HG03432 (cell line): Measurements from ENCODE around the gene ALPL.
"Not testable (repeated sequence)": the region's sequence is repeated elsewhere in the genome, so short reads cannot be mapped to it uniquely, and the experiment has no call there.

Experiments used
- ATAC-seq: cut with Tn5 transposase; IDR thresholded peaks from one replicate; pipeline ENCODE4 v1.9.1; 2021; ENCODE audit warnings: mild to moderate bottlenecking, moderate library complexity; ENCODE audit not compliant: unreplicated experiment

ALPL gene

DNA sequence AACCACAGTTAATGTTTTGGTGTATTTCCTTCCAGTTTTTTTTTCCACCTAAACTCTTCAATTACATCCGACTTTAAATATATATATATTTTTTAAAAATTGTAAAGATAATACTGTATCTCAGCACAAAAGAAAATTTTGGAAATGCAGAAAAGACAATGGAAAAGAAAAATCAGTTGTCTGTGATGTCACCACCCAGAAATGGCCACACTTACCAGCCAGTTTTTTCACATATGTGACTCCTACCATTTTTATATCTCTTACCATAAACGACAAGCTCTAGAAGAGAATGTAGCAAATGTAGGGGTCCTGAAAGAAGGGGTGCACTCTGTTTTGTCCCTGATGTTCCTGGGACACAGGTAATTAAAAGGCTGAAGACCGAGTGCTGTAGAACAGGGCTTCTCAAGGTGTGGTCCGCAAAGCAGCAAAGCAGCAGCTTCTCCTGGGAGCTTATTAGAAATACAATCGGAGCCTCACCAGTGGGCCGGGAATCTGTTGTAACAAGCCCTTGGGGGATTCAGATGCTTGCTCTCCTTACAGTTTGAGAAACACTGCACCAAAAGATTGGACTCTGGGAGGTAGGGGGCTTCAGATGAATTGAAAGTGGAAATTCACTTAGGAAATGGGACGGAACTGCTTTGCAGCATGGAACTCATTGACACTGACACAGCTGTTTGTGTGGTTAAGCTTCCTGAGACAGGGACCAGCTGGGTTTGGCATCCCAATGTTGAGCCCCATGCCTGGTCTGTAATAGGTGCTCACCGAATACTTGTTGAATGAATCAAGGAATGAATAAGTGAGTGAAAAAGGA lies 44.1 kb downstream of the ALPL start:
- no peak for ATAC-seq

GRCh38 chr1:21559788-21560567 lies 50.8 kb downstream of the ALPL start:
- ATAC-seq = no peak

- ATAC-seq = no peak
These were observed 51.9 kb downstream of the ALPL start for GRCh38 chr1:21560916-21561638.

- no peak for ATAC-seq
These were observed 53.7 kb downstream of the ALPL start for GRCh38 chr1:21562896-21563295.

- ATAC-seq = no peak
These were observed 54.7 kb downstream of the ALPL start for GRCh38 chr1:21563971-21564370.

GRCh38 chr1:21564521-21565095 lies 55.4 kb downstream of the ALPL start:
- ATAC-seq = no peak

GRCh38 chr1:21565285-21565684 lies 56.1 kb downstream of the ALPL start:
- no peak for ATAC-seq

DNA sequence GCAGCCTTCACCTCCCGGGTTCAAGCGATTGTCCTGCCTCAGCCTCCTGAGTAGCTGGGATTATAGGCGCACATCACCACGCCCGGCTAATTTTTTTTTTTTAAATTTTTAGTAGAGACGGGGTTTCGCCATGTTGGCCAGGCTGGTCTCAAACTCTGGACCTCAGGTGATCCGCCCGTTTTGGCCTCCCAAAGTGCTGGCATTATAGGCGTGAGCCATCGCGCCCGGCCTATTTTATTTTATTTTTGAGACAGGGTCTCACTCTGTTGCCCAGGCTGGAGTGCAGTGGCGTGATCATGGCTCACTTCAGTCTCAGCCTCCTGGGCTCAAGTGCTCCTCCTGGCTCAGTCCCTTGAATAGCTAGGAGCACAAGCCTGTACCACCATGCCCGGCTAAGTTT lies 57.1 kb downstream of the ALPL start:
- ATAC-seq = not testable (repeated sequence)

- ATAC-seq = no peak
These were observed 58.2 kb downstream of the ALPL start for GRCh38 chr1:21567241-21568005.

DNA sequence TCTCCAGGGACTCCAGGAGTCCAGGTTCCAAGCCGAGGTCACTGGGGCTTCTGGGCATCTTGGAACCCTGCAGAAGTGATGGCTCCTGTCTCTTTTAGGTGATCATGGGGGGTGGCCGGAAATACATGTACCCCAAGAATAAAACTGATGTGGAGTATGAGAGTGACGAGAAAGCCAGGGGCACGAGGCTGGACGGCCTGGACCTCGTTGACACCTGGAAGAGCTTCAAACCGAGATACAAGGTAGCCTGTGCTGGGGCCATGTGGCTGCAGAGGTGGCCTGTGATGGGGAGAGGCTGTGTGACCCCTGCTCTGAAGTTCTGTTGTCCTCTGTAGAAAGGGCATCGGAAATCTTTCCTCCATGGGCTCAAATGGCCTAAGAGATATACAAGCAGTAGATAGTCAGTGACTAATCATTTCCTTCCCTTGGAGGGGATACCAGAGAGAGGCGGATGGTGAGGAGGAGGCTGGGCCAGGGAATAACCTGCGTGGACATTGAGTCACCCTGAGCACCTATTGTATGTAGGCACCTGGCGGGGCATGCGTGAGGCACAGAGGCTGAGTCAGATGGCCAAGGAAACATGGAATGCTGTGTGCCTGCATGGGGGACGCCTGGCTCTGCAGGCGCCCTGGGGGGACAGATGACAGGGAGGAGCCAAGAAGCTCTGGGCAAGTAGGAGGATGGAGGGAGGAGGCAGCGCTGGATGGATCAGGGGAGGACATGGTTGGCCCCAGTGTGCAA lies 59.0 kb downstream of the ALPL start:
- ATAC-seq = no peak

DNA sequence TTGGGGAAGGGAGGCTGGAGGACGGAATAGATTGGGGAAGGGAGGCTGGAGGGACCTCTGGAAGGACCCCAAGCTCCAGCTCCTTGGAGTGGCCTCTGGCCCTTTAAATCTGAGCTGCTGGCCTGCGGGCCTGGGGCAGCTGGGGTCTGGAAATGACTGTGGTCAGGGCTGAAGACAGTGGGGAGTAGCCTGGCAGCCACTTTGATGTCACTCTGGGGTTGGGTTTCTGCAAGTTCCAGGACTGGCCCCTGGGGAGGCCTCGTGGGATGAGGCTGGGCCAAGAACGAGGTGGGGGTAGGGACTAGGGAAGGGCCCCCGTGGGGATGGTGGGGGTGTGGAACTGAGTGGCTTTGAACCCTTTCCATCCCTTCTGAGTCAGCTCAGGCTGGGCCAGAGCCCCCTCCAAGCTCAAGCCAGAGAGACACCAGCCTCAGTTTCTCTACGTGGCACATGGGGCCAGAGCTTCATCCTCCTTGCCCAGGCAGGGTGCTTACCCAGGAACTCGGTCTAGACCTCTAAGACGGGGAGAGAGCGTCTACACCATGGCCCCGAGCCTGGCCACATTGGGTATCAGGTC lies 59.7 kb downstream of the ALPL start:
- no peak for ATAC-seq

- ATAC-seq = no peak
These were observed 60.8 kb downstream of the ALPL start for GRCh38 chr1:21569820-21570527.

DNA sequence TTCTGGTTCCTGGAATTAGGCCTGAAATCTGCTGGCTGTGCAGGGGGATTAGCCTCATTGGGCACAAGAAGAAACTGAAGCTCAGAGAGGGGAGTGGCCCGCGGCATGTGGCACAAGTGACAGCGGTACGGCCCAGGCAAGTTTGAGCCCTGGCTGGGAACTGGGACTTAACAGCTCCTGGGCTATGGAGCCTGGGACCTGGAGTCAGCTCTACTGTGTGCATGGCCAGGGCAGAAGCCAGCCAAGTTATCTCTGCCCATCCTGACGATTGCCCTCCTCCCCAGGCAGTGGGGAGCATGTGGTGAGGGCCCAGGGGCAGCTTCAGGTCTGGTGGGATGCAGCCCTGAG lies 61.3 kb downstream of the ALPL start:
- no peak for ATAC-seq

- ATAC-seq = no peak
These were observed 61.7 kb downstream of the ALPL start for GRCh38 chr1:21570885-21571284.

DNA sequence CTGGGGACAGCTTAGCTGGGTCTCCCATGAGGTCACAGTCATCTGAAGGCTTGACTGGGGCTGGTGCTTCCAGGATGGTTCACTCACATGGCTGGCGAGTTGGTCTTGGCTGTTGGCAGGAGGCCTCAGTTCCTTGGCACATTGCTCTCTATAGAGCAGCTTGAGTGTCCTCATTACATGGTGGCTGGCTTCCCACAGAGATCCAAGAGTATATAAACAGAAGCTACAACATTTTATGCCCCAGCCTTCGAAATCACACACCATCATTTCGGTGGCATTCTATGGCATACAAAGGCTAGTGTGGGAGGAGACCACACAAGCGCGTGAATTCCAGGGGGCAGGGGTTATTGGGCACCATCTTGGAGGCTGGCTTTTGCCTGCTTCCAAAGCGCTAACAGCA lies 63.0 kb downstream of the ALPL start:
- no peak for ATAC-seq

DNA sequence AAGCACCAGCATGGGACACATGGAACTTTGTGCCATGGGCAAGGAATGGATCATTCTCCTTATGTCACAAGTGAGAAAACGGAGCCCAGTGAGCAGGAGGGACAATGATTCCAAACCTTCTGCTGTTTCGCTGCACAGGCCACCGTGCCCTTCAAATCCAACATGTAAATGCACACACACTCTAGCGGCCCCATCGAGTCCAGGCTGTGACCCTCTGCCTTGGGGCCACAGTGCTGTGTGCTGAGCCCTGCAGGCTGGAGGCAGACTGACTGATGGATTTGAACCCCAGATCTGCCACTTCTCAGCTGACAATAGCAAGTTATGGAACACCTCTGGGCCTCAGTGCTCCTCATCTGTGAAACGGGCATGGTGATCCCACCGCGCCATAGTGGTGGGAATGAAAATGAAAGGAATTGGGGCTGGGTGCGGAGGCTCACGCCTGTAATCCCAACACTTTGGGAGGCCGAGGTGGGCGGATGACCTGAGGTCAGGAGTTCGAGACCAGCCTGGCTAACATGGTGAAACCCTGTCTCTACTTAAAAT lies 63.6 kb downstream of the ALPL start:
- no peak for ATAC-seq

DNA sequence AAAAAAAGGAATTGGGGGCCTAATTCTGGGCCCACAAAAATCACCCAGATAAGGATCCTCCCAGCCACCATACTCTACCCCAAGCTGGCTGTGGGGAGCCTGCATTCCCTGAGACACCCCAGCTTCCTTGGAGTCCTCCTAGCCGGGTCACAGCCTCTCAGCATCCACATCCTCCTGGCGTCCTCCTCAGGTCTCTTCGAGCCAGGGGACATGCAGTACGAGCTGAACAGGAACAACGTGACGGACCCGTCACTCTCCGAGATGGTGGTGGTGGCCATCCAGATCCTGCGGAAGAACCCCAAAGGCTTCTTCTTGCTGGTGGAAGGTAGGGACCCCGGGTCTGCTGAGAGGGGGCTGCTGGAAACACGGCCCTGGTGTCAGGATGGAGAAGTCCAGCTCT lies 64.3 kb downstream of the ALPL start:
- ATAC-seq = no peak

- ATAC-seq = no peak
These were observed 64.8 kb downstream of the ALPL start for GRCh38 chr1:21573971-21574465.
